ENCODE data around the gene MED13L. TPM values are rescaled to one million over a fixed set of nuclear protein-coding genes. Genes with fewer than 3 reads are reported as not detected.

Gene MED13L
- total RNA-seq, 4 donors from 2014 or later, result 158 to 247 (median 166) TPM

GRCh38 chr12:116062698-116063097 is 214.8 kb downstream of the MED13L start:
- TF ChIP-seq POLR2A (IDR thresholded peaks at IDR 0.05) (no peak), CTCF (IDR thresholded peaks at IDR 0.05) (no peak)
- DNase-seq (ENCODE audit: low spot score in 2 of 2), result no peak
- intact Hi-C loops (cut with DNase I; ENCODE audit: low total_unique reads), result no loop called here
- 86 to 91% methylated on average over 4 of the region's 4 CpGs for WGBS, 2 donors
- no peak overlapping the region for H3K4me3 ChIP-seq (ENCODE audit: low read depth, poor library complexity, severe bottlenecking)

GRCh38 chr12:116060764-116061163 is 216.7 kb downstream of the MED13L start:
- intact Hi-C loops (cut with DNase I; ENCODE audit: low total_unique reads), result no loop called here
- H3K4me3 ChIP-seq (ENCODE audit: low read depth, poor library complexity, severe bottlenecking), result no peak overlapping the region
- TF ChIP-seq POLR2A (IDR thresholded peaks at IDR 0.05), result no peak
- no peak for TF ChIP-seq CTCF (IDR thresholded peaks at IDR 0.05)
- WGBS, 2 donors, result 44 to 54% methylated on average over 2 of the region's 2 CpGs
- DNase-seq (ENCODE audit: low spot score in 2 of 2), result no peak

GRCh38 chr12:116059904-116060303 is 217.6 kb downstream of the MED13L start:
- no peak for DNase-seq (ENCODE audit: low spot score in 2 of 2)
- WGBS, 2 donors, result 82 to 83% methylated on average over 4 of the region's 4 CpGs
- H3K4me3 ChIP-seq (ENCODE audit: low read depth, poor library complexity, severe bottlenecking), result no peak overlapping the region
- intact Hi-C loops (cut with DNase I; ENCODE audit: low total_unique reads), result no loop called here
- no peak for TF ChIP-seq CTCF (IDR thresholded peaks at IDR 0.05)
- TF ChIP-seq POLR2A (IDR thresholded peaks at IDR 0.05), result no peak

GRCh38 chr12:116058574-116058973 is 218.9 kb downstream of the MED13L start:
- DNase-seq (ENCODE audit: low spot score in 2 of 2), result no peak
- TF ChIP-seq POLR2A (IDR thresholded peaks at IDR 0.05) (no peak), CTCF (IDR thresholded peaks at IDR 0.05) (no peak)
- no peak overlapping the region for H3K4me3 ChIP-seq (ENCODE audit: low read depth, poor library complexity, severe bottlenecking)
- WGBS, 2 donors, result 61 to 66% methylated on average over 3 of the region's 3 CpGs
- intact Hi-C loops (cut with DNase I; ENCODE audit: low total_unique reads), result no loop called here

- intact Hi-C loops (cut with DNase I; ENCODE audit: low total_unique reads), result no loop called here
- TF ChIP-seq POLR2A (IDR thresholded peaks at IDR 0.05) (no peak), CTCF (IDR thresholded peaks at IDR 0.05) (no peak)
- no peak for DNase-seq (ENCODE audit: low spot score in 2 of 2)
- no peak overlapping the region for H3K4me3 ChIP-seq (ENCODE audit: low read depth, poor library complexity, severe bottlenecking)
- WGBS, 2 donors, result 86 to 88% methylated on average over 3 of the region's 3 CpGs
Measured at GRCh38 chr12:116057356-116057755, 220.1 kb downstream of the MED13L start.

GRCh38 chr12:116055895-116056607 is 221.4 kb downstream of the MED13L start:
- TF ChIP-seq CTCF (IDR thresholded peaks at IDR 0.05), result no peak
- no peak for TF ChIP-seq POLR2A (IDR thresholded peaks at IDR 0.05)
- no peak for DNase-seq (ENCODE audit: low spot score in 2 of 2)
- 70% methylated on average over 3 of the region's 3 CpGs for WGBS, 2 donors
- no peak overlapping the region for H3K4me3 ChIP-seq (ENCODE audit: low read depth, poor library complexity, severe bottlenecking)
- intact Hi-C loops (cut with DNase I; ENCODE audit: low total_unique reads), result no loop called here

Data from lower leg skin (tissue), 4 donors.